ENCODE results near the gene RPN2.

GRCh38 chr20:37260923-37261322 is 81.8 kb downstream of the RPN2 start:
- TF ChIP-seq POLR3A (IDR thresholded peaks at IDR 0.05; ENCODE audit: borderline replicate concordance, extremely low read depth, insufficient read depth, insufficient read length), result no peak
- no peak for TF ChIP-seq FOXJ3 (CRISPR knock-in tag; IDR thresholded peaks at IDR 0.05)
- TF ChIP-seq DIDO1 (tag; IDR thresholded peaks at IDR 0.05; ENCODE audit: low read depth), result no peak
- no peak for TF ChIP-seq ZNF121 (CRISPR knock-in tag; conservative IDR thresholded peaks at IDR 0.05)
